ENCODE results near the gene ARL8B.

DNA sequence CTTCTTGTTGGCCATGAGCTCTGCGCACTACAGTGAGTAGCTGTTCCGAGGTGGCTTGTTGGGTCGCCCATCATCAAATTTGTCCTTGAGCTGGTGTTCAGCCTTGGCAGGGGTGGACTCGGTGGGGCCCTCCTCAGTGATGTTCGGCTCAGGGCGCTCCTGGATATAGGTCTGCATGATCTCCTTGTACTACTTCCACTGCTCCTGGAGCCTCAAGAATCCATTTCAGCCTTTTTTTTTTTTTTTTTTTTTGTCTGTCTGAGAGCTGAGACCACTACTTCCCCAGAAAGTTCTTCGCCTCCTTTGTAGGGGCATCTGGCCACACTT lies 39.3 kb upstream of the ARL8B start:
- TF ChIP-seq, protein P1, sequence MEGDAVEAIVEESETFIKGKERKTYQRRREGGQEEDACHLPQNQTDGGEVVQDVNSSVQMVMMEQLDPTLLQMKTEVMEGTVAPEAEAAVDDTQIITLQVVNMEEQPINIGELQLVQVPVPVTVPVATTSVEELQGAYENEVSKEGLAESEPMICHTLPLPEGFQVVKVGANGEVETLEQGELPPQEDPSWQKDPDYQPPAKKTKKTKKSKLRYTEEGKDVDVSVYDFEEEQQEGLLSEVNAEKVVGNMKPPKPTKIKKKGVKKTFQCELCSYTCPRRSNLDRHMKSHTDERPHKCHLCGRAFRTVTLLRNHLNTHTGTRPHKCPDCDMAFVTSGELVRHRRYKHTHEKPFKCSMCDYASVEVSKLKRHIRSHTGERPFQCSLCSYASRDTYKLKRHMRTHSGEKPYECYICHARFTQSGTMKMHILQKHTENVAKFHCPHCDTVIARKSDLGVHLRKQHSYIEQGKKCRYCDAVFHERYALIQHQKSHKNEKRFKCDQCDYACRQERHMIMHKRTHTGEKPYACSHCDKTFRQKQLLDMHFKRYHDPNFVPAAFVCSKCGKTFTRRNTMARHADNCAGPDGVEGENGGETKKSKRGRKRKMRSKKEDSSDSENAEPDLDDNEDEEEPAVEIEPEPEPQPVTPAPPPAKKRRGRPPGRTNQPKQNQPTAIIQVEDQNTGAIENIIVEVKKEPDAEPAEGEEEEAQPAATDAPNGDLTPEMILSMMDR (IDR thresholded peaks at IDR 0.05): no peak
- no peak for TF ChIP-seq E2F4 (CRISPR knock-in tag; IDR thresholded peaks at IDR 0.05; ENCODE audit: borderline replicate concordance, low read depth)
- TF ChIP-seq, protein P2, sequence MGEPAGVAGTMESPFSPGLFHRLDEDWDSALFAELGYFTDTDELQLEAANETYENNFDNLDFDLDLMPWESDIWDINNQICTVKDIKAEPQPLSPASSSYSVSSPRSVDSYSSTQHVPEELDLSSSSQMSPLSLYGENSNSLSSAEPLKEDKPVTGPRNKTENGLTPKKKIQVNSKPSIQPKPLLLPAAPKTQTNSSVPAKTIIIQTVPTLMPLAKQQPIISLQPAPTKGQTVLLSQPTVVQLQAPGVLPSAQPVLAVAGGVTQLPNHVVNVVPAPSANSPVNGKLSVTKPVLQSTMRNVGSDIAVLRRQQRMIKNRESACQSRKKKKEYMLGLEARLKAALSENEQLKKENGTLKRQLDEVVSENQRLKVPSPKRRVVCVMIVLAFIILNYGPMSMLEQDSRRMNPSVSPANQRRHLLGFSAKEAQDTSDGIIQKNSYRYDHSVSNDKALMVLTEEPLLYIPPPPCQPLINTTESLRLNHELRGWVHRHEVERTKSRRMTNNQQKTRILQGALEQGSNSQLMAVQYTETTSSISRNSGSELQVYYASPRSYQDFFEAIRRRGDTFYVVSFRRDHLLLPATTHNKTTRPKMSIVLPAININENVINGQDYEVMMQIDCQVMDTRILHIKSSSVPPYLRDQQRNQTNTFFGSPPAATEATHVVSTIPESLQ (CRISPR knock-in tag; IDR thresholded peaks at IDR 0.05): no peak
- no peak for TF ChIP-seq HMGXB4 (CRISPR knock-in tag; IDR thresholded peaks at IDR 0.05)
- no peak for TF ChIP-seq USF2 (CRISPR knock-in tag; IDR thresholded peaks at IDR 0.05)
- TF ChIP-seq, protein P3, sequence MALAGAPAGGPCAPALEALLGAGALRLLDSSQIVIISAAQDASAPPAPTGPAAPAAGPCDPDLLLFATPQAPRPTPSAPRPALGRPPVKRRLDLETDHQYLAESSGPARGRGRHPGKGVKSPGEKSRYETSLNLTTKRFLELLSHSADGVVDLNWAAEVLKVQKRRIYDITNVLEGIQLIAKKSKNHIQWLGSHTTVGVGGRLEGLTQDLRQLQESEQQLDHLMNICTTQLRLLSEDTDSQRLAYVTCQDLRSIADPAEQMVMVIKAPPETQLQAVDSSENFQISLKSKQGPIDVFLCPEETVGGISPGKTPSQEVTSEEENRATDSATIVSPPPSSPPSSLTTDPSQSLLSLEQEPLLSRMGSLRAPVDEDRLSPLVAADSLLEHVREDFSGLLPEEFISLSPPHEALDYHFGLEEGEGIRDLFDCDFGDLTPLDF (CRISPR knock-in tag; IDR thresholded peaks at IDR 0.05): no peak
- TF ChIP-seq ELF4 (CRISPR knock-in tag; IDR thresholded peaks at IDR 0.05; ENCODE audit: low read depth): no peak
- TF ChIP-seq ZBTB21 (CRISPR knock-in tag; IDR thresholded peaks at IDR 0.05; ENCODE audit: borderline replicate concordance): no peak
- no peak for TF ChIP-seq SP1 (CRISPR knock-in tag; conservative IDR thresholded peaks at IDR 0.05)
- no peak for TF ChIP-seq RELA (CRISPR knock-in tag; IDR thresholded peaks at IDR 0.05; ENCODE audit: borderline replicate concordance)
- TF ChIP-seq, protein P4, sequence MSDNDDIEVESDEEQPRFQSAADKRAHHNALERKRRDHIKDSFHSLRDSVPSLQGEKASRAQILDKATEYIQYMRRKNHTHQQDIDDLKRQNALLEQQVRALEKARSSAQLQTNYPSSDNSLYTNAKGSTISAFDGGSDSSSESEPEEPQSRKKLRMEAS (CRISPR knock-in tag; IDR thresholded peaks at IDR 0.05): no peak
- no peak for TF ChIP-seq MLX (CRISPR knock-in tag; IDR thresholded peaks at IDR 0.05)
